Colonic mucosa (tissue), 4 donors: ENCODE data around the gene CEP89. TPM values are rescaled to one million over a fixed set of nuclear protein-coding genes. Genes with fewer than 3 reads are reported as not detected.

Source experiments
- DNase-seq: peaks from one replicate; pipeline ENCODE4 v3.0.0-alpha.2; 2020
- H3K27ac ChIP-seq: fragments of 200-600 bp; one replicate; pipeline ENCODE4 v1.8.0; 2021
- H3K27me3 ChIP-seq: fragments of 200-600 bp; one replicate; pipeline ENCODE4 v1.8.0; 2021
- H3K36me3 ChIP-seq: fragments of 200-600 bp; one replicate; pipeline ENCODE4 v1.8.0; 2021
- H3K4me1 ChIP-seq: fragments of 200-600 bp; one replicate; pipeline ENCODE4 v1.8.0; 2021; ENCODE audit warnings: mild to moderate bottlenecking
- H3K4me3 ChIP-seq: fragments of 200-600 bp; one replicate; pipeline ENCODE4 v1.8.0; 2021
- H3K9ac ChIP-seq, 2 donors: one replicate each; pipeline ENCODE4 v1.7.0; 2013; ENCODE audit warnings: control low read depth in 2 of 2, low read depth in 2 of 2, low read length in 2 of 2
- H3K9me3 ChIP-seq: fragments of 200-600 bp; one replicate; pipeline ENCODE4 v1.8.0; 2021
- intact Hi-C: fragments of 100-400 bp; cut with DNase I; formaldehyde crosslinking; loops from one replicate; pipeline ENCODE4 v1.14.1; 2022
- total RNA-seq, 2 donors: library from RNA; stranded (reverse); fragmentation: NEBNext Ultra II Directional in 1 of 2; extraction: Animal tissue kit (Norgen Biotek cat#: 25700) in 1 of 2; gene quantifications; one replicate each; pipeline ENCODE4 v1.2.1, GENCODE V29; 2021
- TF ChIP-seq, protein P1 (sequence below): fragments of 200-600 bp; IDR thresholded peaks from one replicate; pipeline ENCODE4 v1.8.0; 2022; ENCODE audit warnings: antibody characterized with exemption, mild to moderate bottlenecking
- donor health status: healthy.
- donor health status: DM: no; HTN: no; CAD: no.
- donor health status: DM: no; HTN: no; CAD: no.

CEP89 gene
- total RNA-seq, 2 donors from 2014 or later, result 15.3 to 16.6 TPM

DNA sequence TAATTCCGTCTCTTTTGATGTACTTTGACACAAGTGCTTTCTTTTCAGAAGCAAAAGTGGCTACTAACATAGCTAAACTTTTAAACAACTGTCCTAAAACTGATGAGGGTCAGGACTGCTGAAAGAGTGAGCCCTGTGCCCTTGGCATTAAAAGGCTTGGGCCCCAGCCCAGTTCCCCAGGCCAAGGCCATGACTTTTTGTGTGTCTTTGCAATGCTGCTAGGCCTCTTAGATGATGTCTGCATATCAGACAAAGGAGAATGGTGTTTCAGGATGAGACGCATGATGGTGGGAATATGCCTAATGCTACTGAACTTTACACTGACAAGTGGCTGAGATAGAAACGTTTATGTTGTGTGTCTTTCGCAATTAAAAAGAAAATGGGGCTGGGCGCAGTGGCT lies 140.1 kb downstream of the CEP89 start:
- Histone ChIP-seq H3K9me3 (no peaks in the 10 kb centered on the region), H3K27me3 (no peaks in the 10 kb centered on the region), H3K36me3 (no peaks in the 10 kb centered on the region), H3K4me1 (no peaks in the 10 kb centered on the region), H3K4me3 (no peak overlapping the region), H3K9ac (no peak overlapping the region), H3K27ac (no peak overlapping the region)
- DNase-seq, result no peak
- intact Hi-C loops, result no loop called here
- TF ChIP-seq, protein P1, sequence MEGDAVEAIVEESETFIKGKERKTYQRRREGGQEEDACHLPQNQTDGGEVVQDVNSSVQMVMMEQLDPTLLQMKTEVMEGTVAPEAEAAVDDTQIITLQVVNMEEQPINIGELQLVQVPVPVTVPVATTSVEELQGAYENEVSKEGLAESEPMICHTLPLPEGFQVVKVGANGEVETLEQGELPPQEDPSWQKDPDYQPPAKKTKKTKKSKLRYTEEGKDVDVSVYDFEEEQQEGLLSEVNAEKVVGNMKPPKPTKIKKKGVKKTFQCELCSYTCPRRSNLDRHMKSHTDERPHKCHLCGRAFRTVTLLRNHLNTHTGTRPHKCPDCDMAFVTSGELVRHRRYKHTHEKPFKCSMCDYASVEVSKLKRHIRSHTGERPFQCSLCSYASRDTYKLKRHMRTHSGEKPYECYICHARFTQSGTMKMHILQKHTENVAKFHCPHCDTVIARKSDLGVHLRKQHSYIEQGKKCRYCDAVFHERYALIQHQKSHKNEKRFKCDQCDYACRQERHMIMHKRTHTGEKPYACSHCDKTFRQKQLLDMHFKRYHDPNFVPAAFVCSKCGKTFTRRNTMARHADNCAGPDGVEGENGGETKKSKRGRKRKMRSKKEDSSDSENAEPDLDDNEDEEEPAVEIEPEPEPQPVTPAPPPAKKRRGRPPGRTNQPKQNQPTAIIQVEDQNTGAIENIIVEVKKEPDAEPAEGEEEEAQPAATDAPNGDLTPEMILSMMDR, result no peak

DNA sequence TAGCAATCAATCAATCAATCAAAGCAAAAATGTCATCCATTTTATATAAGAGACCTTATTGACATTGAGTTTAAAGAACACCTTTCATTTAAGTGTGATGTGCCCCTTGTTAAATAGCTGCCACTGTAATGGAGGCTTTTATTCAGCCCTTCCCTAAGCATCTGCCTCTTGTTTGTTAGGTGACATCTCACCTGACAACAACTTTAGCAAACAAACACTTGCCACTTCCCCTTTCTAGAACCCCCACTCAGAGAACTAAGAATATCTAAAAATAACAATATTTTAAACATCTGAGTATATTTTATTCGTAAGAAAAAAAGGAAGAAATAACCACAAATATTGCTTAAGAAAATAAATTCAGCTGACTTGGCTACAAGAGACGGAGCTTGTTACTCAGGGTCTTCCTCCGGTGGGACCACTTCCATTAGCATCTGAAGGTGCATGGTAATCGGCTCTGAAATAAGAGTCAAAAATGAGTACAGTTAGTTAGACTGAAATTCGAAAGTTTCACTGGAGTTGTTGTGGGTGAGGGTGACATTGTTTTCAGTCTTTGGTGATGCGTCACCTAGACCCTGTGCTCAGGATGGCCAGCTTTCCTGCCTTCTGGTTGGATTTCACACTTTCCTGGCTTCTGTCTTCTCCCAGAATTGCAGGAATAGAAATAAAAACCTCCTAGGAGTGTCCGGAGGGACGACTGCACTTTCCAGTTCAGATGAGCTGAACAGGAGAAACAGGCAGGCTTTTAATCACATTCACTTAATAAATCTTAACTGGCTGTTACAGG lies 141.3 kb downstream of the CEP89 start:
- TF ChIP-seq, protein P1, result no peak
- no peaks in the 10 kb centered on the region for H3K36me3 ChIP-seq
- H3K9ac ChIP-seq, result no peak overlapping the region
- no peak overlapping the region for H3K27ac ChIP-seq
- no peaks in the 10 kb centered on the region for H3K9me3 ChIP-seq
- intact Hi-C loops, result no loop called here
- H3K4me1 ChIP-seq, result no peaks in the 10 kb centered on the region
- DNase-seq, result no peak
- no peak overlapping the region for H3K4me3 ChIP-seq
- H3K27me3 ChIP-seq, result no peaks in the 10 kb centered on the region

DNA sequence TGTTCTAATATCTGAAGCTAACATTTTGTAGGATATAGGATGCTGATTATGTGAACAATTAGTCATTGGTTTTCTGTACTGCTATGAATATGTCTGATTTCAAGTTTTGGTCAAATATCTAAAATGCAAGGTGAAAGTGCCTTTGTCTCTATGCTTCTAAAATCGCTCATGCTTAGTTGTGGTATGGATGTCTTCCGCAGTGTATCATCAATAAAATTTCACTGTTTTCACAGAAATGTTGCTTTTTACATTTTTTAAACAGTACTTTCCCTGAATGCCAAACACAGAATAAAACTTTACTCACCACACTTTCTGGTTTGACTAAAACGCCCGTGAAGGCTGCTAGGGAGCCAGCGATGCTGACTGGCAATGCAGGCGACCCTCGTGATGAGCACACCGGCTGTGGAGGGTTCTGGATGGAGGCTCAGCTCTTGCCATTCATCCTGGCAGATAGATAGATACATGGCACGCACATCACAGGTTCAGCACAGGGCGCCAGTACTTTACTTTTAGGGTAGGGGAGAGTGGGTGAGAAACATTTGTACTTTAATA lies 142.3 kb downstream of the CEP89 start:
- Histone ChIP-seq H3K36me3 (no peaks in the 10 kb centered on the region), H3K9me3 (no peaks in the 10 kb centered on the region), H3K9ac (no peak overlapping the region), H3K4me1 (no peaks in the 10 kb centered on the region), H3K27me3 (no peaks in the 10 kb centered on the region), H3K27ac (no peak overlapping the region), H3K4me3 (no peak overlapping the region)
- TF ChIP-seq, protein P1, result no peak
- no peak for DNase-seq
- intact Hi-C loops, result no loop called here

DNA sequence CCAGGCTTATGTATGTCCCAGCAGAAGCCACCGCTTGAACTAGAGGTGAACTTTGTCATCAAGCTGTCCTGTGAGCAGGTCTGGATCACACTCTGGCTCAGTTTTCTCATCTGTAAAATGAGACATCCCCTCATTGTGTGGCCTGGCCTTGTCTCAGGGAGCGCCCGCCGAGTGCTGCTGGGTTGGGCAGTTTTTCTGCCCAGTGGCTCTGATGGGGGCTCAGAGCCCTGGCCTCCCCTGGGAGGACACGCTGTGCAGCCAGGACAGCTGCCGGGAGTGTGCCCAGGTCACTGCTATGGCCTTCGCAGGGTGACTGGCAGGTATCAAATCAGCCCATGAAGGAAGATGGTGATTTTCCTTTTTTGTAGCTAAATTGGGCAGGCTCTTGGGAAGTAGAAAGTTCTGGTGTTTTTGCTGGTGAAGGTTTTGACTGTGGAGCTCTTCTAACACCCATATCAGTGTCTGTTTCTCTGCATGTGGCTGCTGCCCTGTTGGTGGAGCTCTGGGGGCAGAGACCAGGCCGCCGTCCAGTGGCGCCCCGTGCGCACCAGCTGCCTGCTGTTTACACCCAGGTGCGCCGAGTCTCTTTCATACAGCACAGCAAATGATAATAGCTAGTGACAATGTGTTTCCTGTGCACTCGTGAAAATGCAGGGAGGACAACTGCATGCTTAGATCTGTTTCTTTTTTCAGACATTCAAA lies 143.0 kb downstream of the CEP89 start:
- H3K9me3 ChIP-seq, result no peaks in the 10 kb centered on the region
- H3K4me1 ChIP-seq, result no peaks in the 10 kb centered on the region
- no peak overlapping the region for H3K4me3 ChIP-seq
- TF ChIP-seq, protein P1, result no peak
- DNase-seq, result no peak
- intact Hi-C loops, result no loop called here
- no peaks in the 10 kb centered on the region for H3K27me3 ChIP-seq
- H3K9ac ChIP-seq, result no peak overlapping the region
- H3K27ac ChIP-seq, result no peak overlapping the region
- no peaks in the 10 kb centered on the region for H3K36me3 ChIP-seq

DNA sequence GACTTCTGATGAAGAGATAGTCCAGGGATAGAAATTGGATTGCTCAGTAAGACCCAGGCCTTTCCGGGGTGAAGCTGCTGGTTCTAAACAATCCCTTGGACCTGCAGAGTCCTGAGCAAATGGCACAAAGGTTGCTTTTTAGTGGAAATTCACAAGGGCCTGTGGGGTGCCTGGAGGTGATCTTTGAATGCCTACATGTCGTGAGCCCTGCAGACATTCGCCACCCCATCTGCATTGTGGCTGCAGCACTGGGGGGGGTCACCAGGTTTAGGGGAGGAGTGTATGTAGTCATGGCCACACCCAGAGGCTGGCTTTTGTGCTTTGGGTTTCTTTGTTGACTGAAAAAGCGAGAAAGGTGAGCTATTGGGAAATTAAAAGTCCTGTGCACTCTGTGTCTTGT lies 143.6 kb downstream of the CEP89 start:
- no peak overlapping the region for H3K9ac ChIP-seq
- H3K4me3 ChIP-seq, result no peak overlapping the region
- TF ChIP-seq, protein P1, result no peak
- H3K36me3 ChIP-seq, result no peaks in the 10 kb centered on the region
- no peaks in the 10 kb centered on the region for H3K4me1 ChIP-seq
- intact Hi-C loops, result no loop called here
- no peak for DNase-seq
- H3K27ac ChIP-seq, result no peak overlapping the region
- no peaks in the 10 kb centered on the region for H3K9me3 ChIP-seq
- no peaks in the 10 kb centered on the region for H3K27me3 ChIP-seq

Other genes starting within 250 kb of the CEP89 start
- 1 to 10 TPM in 1 of 2 donors, not detected in 1; 3.0 TPM for gene SLC7A9, start 102.2 kb downstream of the CEP89 start, total RNA-seq
- 1 to 10 TPM; 1.3 to 5.2 TPM for gene FAAP24, start 284 bp upstream of the CEP89 start, total RNA-seq
- gene RHPN2, start 92.9 kb upstream of the CEP89 start, total RNA-seq, result 10 to 100 TPM; 40.0 to 78.3 TPM
- 10 to 100 TPM; 10.0 to 10.9 TPM for gene GPATCH1, start 109.2 kb upstream of the CEP89 start, total RNA-seq
- not detected for gene WDR88, start 160.2 kb upstream of the CEP89 start, total RNA-seq
- 10 to 100 TPM; 14.6 to 16.5 TPM for gene LRP3, start 222.4 kb upstream of the CEP89 start, total RNA-seq